H1 (cell line): Measurements from ENCODE around the gene DAB2IP. TPM values are rescaled to one million over a fixed set of nuclear protein-coding genes. Genes with fewer than 3 reads are reported as not detected.

ENCODE experiments used
- CTCF ChIA-PET: fragments of 300-600 bp; sonication (Branson Sonifier 250); formaldehyde crosslinking; loops from one replicate; lab custom pipeline; 2021; ENCODE audit not compliant: partially characterized antibody; lab: Charles Lee
- POLR2A ChIA-PET: fragments of 300-600 bp; sonication (Branson Sonifier 250); formaldehyde crosslinking; loops from one replicate; lab custom pipeline; 2021; ENCODE audit warnings: inconsistent platforms; ENCODE audit not compliant: partially characterized antibody; lab: Charles Lee
- DNase-seq, 2 experiments: peaks; one replicate each; pipeline versions ENCODE4 v3.0.0 to v3.0.0-alpha.2; 2010 to 2022; ENCODE audit warnings: low spot score in 2 of 2, low read depth in 1 of 2, mixed read lengths in 1 of 2
- FAIRE-seq: peaks from 2 replicates; lab custom pipeline; 2011; peaks lifted over from hg19 to GRCh38; lab: Jason Lieb, UNC
- H2AFZ ChIP-seq: 2 replicates; pipeline ENCODE4 v1.8.1; 2012; ENCODE audit warnings: low read length, inconsistent platforms
- H2AK5ac ChIP-seq: 2 replicates; pipeline ENCODE4 v1.6.1; 2013; ENCODE audit warnings: low read depth, low read length
- H2BK120ac ChIP-seq: replicated peaks from 2 replicates; pipeline ENCODE3; 2013; ENCODE audit warnings: low read depth, low read length, inconsistent platforms
- H2BK12ac ChIP-seq: 2 replicates; pipeline ENCODE4 v1.6.1; 2013; ENCODE audit warnings: low read depth, low read length
- H2BK15ac ChIP-seq: 2 replicates; pipeline ENCODE4 v1.6.1; 2013; ENCODE audit warnings: low read length
- H2BK20ac ChIP-seq: 2 replicates; pipeline ENCODE4 v1.6.1; 2013; ENCODE audit warnings: low read length
- H2BK5ac ChIP-seq: 2 replicates; pipeline ENCODE4 v1.6.1; 2013; ENCODE audit warnings: low read depth, low read length
- H3K14ac ChIP-seq: 2 replicates; pipeline ENCODE4 v1.6.1; 2013; ENCODE audit warnings: inconsistent platforms; ENCODE audit not compliant: insufficient read length
- H3K18ac ChIP-seq: 2 replicates; pipeline ENCODE4 v1.6.1; 2013; ENCODE audit warnings: low read length; ENCODE audit errors: extremely low read depth
- H3K23ac ChIP-seq: 2 replicates; pipeline ENCODE4 v1.6.1; 2013; ENCODE audit warnings: inconsistent platforms; ENCODE audit not compliant: insufficient read length
- H3K23me2 ChIP-seq: 2 replicates; pipeline ENCODE4 v1.6.1; 2013; ENCODE audit warnings: low read depth, low read length
- H3K27ac ChIP-seq: 2 replicates; pipeline ENCODE4 v1.6.1; 2011; ENCODE audit warnings: low read depth, low read length, inconsistent platforms
- H3K27me3 ChIP-seq, 4 experiments: replicated peaks in 1 of 4; 1 replicate in 1 of 4; 2 replicates in 3 of 4; pipeline versions ENCODE4 v1.6.1 to v1.8.1; 2011 to 2013; ENCODE audit warnings: low read length in 3 of 4, mild to moderate bottlenecking in 3 of 4, inconsistent platforms in 2 of 4, mixed read lengths in 2 of 4, moderate library complexity in 1 of 4; ENCODE audit not compliant: control insufficient read depth in 3 of 4, insufficient read depth in 3 of 4; ENCODE audit errors: extremely low read depth in 1 of 4
- H3K36me3 ChIP-seq, 4 experiments: 2 replicates each; pipeline versions ENCODE4 v1.6.1 to v1.8.1; 2011 to 2013; ENCODE audit warnings: mild to moderate bottlenecking in 4 of 4, low read length in 3 of 4, moderate library complexity in 2 of 4, control low read depth in 1 of 4, inconsistent platforms in 1 of 4; ENCODE audit not compliant: insufficient read depth in 4 of 4, control insufficient read depth in 2 of 4
- H3K4ac ChIP-seq: replicated peaks from 2 replicates; pipeline ENCODE3; 2013; ENCODE audit warnings: low read length, low read depth, mixed read lengths, inconsistent platforms; ENCODE audit not compliant: insufficient read length
- H3K4me1 ChIP-seq, 4 experiments: replicated peaks in 1 of 4; 1 replicate in 1 of 4; 2 replicates in 3 of 4; pipeline versions ENCODE4 v1.6.1 to v1.8.1; 2011 to 2013; ENCODE audit warnings: low read length in 3 of 4, inconsistent platforms in 2 of 4, mixed read lengths in 1 of 4; ENCODE audit not compliant: insufficient read depth in 4 of 4, control insufficient read depth in 3 of 4
- H3K4me2 ChIP-seq, 2 experiments: 2 replicates each; pipeline versions ENCODE4 v1.6.1 to v1.8.1; 2011 to 2013; ENCODE audit warnings: low read depth in 2 of 2, low read length in 2 of 2, control low read depth in 1 of 2, inconsistent platforms in 1 of 2, mild to moderate bottlenecking in 1 of 2; ENCODE audit not compliant: insufficient read depth in 1 of 2
- H3K4me3 ChIP-seq, 4 experiments: fragments of 200-600, 300-600 bp in 1 of 4; sonication (generic), shearing (Covaris generic), sonication (Bioruptor Twin) in 1 of 4; 2 replicates each; pipeline versions ENCODE4 v1.5.1 to v1.8.1; 2011 to 2016; ENCODE audit warnings: low read length in 4 of 4, low read depth in 3 of 4, control low read depth in 2 of 4, inconsistent platforms in 2 of 4, mild to moderate bottlenecking in 2 of 4, mixed read lengths in 1 of 4, moderate library complexity in 1 of 4; ENCODE audit not compliant: insufficient read depth in 2 of 4; ENCODE audit errors: extremely low read depth in 1 of 4
- H3K56ac ChIP-seq: replicated peaks from 2 replicates; pipeline ENCODE3; 2013; ENCODE audit warnings: low read depth, mild to moderate bottlenecking, mixed read lengths, low read length, inconsistent platforms; ENCODE audit not compliant: insufficient read length
- H3K79me1 ChIP-seq: 2 replicates; pipeline ENCODE4 v1.6.1; 2013; ENCODE audit warnings: low read depth, low read length, control low read depth
- H3K79me2 ChIP-seq, 2 experiments: 2 replicates each; pipeline versions ENCODE4 v1.6.1 to v1.8.1; 2012 to 2013; ENCODE audit warnings: low read length in 2 of 2, mild to moderate bottlenecking in 2 of 2, inconsistent platforms in 1 of 2; ENCODE audit not compliant: insufficient read depth in 2 of 2, control insufficient read depth in 1 of 2
- H3K9ac ChIP-seq, 4 experiments: replicated peaks in 1 of 4; 1 replicate in 1 of 4; 2 replicates in 3 of 4; pipeline versions ENCODE4 v1.6.1 to v1.8.1; 2011 to 2013; ENCODE audit warnings: low read depth in 3 of 4, low read length in 3 of 4, control low read depth in 2 of 4, mild to moderate bottlenecking in 2 of 4, moderate library complexity in 2 of 4, inconsistent platforms in 1 of 4; ENCODE audit errors: extremely low read depth in 1 of 4
- H3K9me3 ChIP-seq, 2 experiments: 2 replicates each; pipeline versions ENCODE4 v1.6.1 to v1.8.1; 2012 to 2013; ENCODE audit warnings: mild to moderate bottlenecking in 2 of 2, moderate library complexity in 2 of 2, control low read depth in 1 of 2, inconsistent platforms in 1 of 2, low read depth in 1 of 2, low read length in 1 of 2, mixed read lengths in 1 of 2; ENCODE audit not compliant: insufficient read depth in 2 of 2
- H4K20me1 ChIP-seq, 2 experiments: replicated peaks in 1 of 2; 2 replicates each; pipeline versions ENCODE3 to v1.8.1; 2011 to 2013; ENCODE audit warnings: inconsistent platforms in 2 of 2, low read length in 2 of 2, mild to moderate bottlenecking in 1 of 2; ENCODE audit not compliant: insufficient read depth in 2 of 2, control insufficient read depth in 1 of 2
- H4K5ac ChIP-seq: 2 replicates; pipeline ENCODE4 v1.6.1; 2013; ENCODE audit warnings: low read length, low read depth, mixed read lengths, inconsistent platforms; ENCODE audit not compliant: insufficient read length
- H4K8ac ChIP-seq: 2 replicates; pipeline ENCODE4 v1.8.0; 2013; ENCODE audit warnings: mild to moderate bottlenecking, moderate library complexity, low read length, inconsistent platforms; ENCODE audit not compliant: insufficient read depth; ENCODE audit errors: extremely low read depth
- H4K91ac ChIP-seq: replicated peaks from 2 replicates; pipeline ENCODE3; 2013; ENCODE audit warnings: low read length, mixed read lengths, inconsistent platforms; ENCODE audit not compliant: insufficient read length
- EP300 ChIP-seq, 2 experiments: IDR thresholded peaks; 1 replicate in 1 of 2; 2 replicates in 1 of 2; pipeline ENCODE4 v1.6.1; 2011 to 2012; ENCODE audit warnings: low read depth in 2 of 2, low read length in 2 of 2, mild to moderate bottlenecking in 2 of 2, borderline replicate concordance in 1 of 2, inconsistent platforms in 1 of 2, moderate library complexity in 1 of 2
- JUND ChIP-seq: IDR thresholded peaks from 2 replicates; pipeline ENCODE4 v1.6.1; 2011; ENCODE audit warnings: mild to moderate bottlenecking, improper control_type of control experiment, low read length
- RFX5 ChIP-seq: IDR thresholded peaks from 2 replicates; pipeline ENCODE4 v1.6.1; 2011; ENCODE audit warnings: low read depth, low read length, improper control_type of control experiment, borderline replicate concordance
- WGBS, 2 experiments: shearing (Covaris generic) in 1 of 2; methylation state at CpG; one replicate each; pipeline versions ENCODE4 v1.1.6 to v1.1.7; 2013 to 2015; ENCODE audit warnings: low lambda C conversion rate in 2 of 2, mixed read lengths in 2 of 2, inconsistent platforms in 1 of 2, low coverage in 1 of 2, missing lambda C conversion rate in 1 of 2; ENCODE audit not compliant: insufficient replicate concordance in 2 of 2, insufficient coverage in 1 of 2, insufficient read length in 1 of 2; ENCODE audit errors: extremely low coverage in 1 of 2, missing lambda C conversion rate in 1 of 2; 5-methylcytosine and 5-hydroxymethylcytosine counted together
- polyA plus RNA-seq, 7 experiments: library from polyadenylated mRNA; depleted of rRNA in 3 of 7; stranded (reverse) in 5 of 7; unstranded in 2 of 7; fragments of >200 nt in 5 of 7; fragments of 200-250 nt in 2 of 7; gene quantifications; 1 replicate in 5 of 7; 2 replicates in 1 of 7; 4 replicates in 1 of 7; pipeline versions ENCODE4 v1.2.1 to v1.2.3, GENCODE V29; 2011 to 2013; ENCODE audit warnings: missing spikeins in 2 of 7, mixed read lengths in 2 of 7
- total RNA-seq: library from RNA; stranded (reverse); fragmentation: NEBNext Ultra II Directional; extraction: Animal tissue kit (Norgen Biotek cat#: 25700); gene quantifications from 2 replicates; pipeline ENCODE4 v1.2.1, GENCODE V29; 2021

The DAB2IP gene
- total and polyA plus RNA-seq, 2 of the 8 experiments (the other 6 are each of a cell fraction or from before 2014, with no cell fraction given), result 19.7 to 39.5 TPM

DNA sequence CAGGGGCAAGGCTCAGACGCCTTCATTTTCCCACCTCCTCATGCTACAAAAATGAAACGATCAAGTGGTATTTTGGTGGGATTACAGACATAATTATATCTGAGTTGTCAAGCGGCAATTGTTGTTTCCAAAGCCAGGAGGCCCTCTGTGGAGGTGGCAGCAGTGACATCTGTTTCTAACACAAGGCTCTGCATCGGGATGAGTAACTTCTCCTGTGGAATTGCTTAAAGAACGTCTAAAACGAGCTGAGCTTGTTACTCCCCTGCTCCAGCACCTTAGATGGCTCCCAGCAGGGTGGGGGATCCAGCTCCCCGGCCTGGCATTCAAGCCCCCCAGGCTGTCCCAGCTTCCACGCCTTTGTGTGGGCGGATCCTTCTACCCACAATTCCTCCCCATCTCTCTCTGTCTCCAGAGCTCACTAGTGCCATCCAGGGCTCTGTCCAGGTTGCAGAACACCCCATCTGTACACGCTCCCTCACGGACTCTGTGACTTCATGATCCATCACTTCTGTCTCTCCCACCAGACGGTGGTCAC is 36.8 kb downstream of the DAB2IP start:
- POLR2A ChIA-PET, result no interaction called here
- CTCF ChIA-PET, result interaction anchor here (0.6 to 34.8 kb wide), 25 partner anchors 9 to 301 kb away, joined by 3 to 670 read pairs (median 5); no protein-coding TSS in a partner anchor
- H2AFZ ChIP-seq, result no peak overlapping the region
- no peaks in the 10 kb centered on the region; a peak in 1 of 8 replicates for H3K36me3 ChIP-seq
- H3K4me2 ChIP-seq, result no peak overlapping the region
- H3K4me1 ChIP-seq, result peaks cover 2 to 8% (median 5%) of the 10 kb centered on the region in 4 experiments
- no peak overlapping the region for H2BK120ac ChIP-seq
- H3K4ac ChIP-seq, result no peak overlapping the region
- no peak overlapping the region for H2AK5ac ChIP-seq
- H3K14ac ChIP-seq, result no peak overlapping the region
- H3K18ac ChIP-seq, result no peak overlapping the region
- no peak overlapping the region for H3K9ac ChIP-seq
- no peak overlapping the region for H2BK12ac ChIP-seq
- no peak overlapping the region for H2BK20ac ChIP-seq
- H3K23ac ChIP-seq, result no peak overlapping the region
- H3K23me2 ChIP-seq, result no peaks in the 10 kb centered on the region
- WGBS, 2 experiments, result 84% methylated on average over 12 of the region's 12 CpGs; no CpG with 5 or more reads in 1 of the 2 experiments
- H3K9me3 ChIP-seq, result no peaks in the 10 kb centered on the region
- H4K8ac ChIP-seq, result no peak overlapping the region
- peaks cover 18 to 38% of the 10 kb centered on the region in 2 experiments for H4K20me1 ChIP-seq
- no peak overlapping the region for H3K4me3 ChIP-seq
- no peak overlapping the region for H2BK5ac ChIP-seq
- H4K91ac ChIP-seq, result no peak overlapping the region
- peaks cover 9% of the 10 kb centered on the region for H3K79me1 ChIP-seq
- TF ChIP-seq JUND (no peak), EP300 (IDR thresholded peaks at IDR 0.05; ENCODE audit: borderline replicate concordance in 1 of 2, low read depth in 2 of 2, low read length in 2 of 2) (no peak), RFX5 (no peak)
- FAIRE-seq, result no peak
- no peak overlapping the region for H3K56ac ChIP-seq
- DNase-seq, result no peak
- H4K5ac ChIP-seq, result no peak overlapping the region
- no peak overlapping the region for H2BK15ac ChIP-seq
- H3K27ac ChIP-seq, result no peak overlapping the region
- H3K27me3 ChIP-seq, result no peaks in the 10 kb centered on the region; a peak in 1 of 7 replicates
- no peaks in the 10 kb centered on the region; a peak in 1 of 4 replicates for H3K79me2 ChIP-seq
